Measurements from ENCODE around the gene GPX4.

The GPX4 gene

GRCh38 chr19:1084024-1084868, 19.5 kb upstream of the GPX4 start:
- DNase-seq = no peak

- DNase-seq = no peak
Observed at GRCh38 chr19:1085053-1085658, 18.6 kb upstream of the GPX4 start.

DNA sequence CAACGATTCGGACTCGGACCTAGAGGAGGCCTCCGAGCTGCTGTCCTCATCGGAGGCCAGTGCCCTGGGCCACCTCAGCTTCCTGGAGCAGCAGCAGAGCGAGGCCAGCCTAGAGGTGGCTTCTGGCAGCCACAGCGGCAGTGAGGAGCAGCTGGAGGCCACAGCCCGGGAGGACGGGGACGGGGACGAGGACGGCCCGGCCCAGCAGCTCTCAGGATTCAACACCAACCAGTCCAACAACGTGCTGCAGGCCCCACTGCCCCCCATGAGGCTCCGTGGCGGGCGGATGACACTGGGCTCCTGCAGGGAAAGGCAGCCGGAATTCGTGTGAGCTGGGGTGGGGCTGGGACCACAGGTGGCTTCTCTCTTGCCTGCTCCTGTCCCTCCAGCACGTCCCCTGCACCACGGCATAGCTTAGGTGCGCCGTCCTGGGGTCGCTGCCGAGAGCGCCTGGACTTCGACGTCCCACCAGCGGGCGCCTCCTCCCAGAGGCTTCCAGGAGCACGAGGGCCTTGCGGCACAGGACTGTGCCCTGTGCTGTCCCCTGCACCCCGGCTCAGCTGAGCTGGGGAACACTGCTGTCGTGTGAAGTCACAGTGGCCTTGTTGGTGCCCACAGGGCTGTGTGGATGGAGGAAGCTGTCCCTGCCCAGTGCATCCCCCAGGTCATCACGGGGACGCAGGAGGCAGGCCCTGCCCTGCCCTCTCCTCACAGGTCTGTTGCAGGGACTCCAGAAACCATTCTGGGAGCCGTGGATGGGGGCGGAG, 17.9 kb upstream of the GPX4 start:
- DNase-seq = no peak

- no peak for DNase-seq
Observed at GRCh38 chr19:1086613-1087012, 17.2 kb upstream of the GPX4 start.

DNA sequence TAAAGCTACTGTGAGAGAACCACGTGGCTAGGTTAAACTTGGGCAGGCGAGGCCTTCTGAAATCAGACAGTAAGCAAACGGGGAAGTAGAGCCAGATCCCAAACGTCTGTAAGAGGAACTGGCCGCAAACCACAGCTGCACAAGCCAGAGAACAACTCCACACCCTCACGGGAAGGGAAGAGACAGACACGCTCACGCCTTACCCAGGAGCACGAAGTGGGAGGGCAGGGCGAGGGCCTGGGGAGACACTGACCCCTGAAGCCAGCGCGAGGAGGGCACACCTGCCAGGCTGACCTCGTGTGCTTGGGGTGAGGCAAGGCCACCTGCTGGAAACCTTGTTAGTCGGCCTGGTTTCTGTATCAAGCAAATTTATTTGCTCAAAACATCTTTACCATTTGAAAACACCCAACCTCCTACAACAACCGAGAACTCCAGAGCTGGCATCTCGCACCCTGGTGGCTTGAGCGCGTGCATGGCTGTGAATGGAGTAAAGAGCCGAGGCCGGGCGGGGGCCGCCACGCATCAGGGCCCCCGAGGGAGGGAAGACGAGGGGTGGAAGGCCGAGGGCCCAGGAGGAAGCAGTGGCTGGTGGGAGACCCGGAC, 15.9 kb upstream of the GPX4 start:
- DNase-seq = peak in 6 of 14 donors; percentile 19 to 50 (median 38)

- DNase-seq = no peak
Observed at GRCh38 chr19:1088416-1089010, 15.3 kb upstream of the GPX4 start.

DNA sequence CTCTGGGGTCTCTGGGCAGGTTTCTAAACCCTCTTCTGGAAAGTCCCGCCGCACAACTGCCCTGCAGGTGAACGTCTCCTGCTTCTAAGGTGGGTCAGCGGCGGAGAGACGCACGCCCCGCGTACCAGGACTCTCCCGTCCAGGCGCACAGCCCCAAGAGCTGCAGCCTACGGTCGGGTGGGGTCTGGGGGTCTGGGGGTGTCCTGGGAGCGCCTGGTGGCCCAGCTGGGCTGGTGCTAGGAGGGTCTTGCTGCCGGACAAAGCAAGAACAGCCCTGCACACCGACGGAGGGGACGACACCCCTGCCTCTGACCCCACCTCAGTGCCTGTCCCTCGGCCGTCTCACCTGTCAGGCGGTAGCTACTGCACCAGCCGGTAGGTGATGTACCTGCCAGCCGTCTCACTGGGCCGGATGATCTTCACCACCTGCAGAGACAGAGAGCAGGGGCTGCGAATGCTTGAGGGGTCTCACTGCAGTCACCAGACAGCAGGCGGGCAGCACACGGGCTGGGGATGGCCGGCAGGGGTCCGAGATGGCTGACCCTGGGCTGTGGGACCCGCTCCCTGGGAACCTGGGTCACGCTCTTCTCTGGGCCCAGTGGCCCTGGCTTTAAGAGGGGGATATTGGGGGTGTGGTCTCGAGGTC, 14.5 kb upstream of the GPX4 start:
- DNase-seq = no peak

DNA sequence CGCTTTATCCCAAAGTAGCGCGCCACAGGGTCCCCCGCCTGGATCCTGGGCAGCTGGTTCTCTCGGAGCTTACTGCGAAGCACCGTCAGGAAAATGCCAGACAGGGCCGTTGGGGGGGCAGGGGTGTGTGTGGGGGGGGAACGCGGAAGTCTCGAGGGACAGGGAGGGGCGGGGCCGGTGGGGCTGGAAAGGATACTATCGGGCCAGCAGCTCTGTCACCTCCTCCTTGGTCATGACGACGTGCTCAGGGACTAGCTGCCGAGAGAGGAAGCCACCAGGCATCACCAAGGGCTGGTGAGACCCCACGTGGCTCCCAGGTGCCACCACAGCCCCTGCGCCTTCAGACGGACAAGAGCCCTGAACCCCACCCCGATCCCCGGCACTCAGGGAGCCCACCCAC, 13.9 kb upstream of the GPX4 start:
- no peak for DNase-seq

GRCh38 chr19:1090731-1091543, 12.9 kb upstream of the GPX4 start:
- DNase-seq = no peak

DNA sequence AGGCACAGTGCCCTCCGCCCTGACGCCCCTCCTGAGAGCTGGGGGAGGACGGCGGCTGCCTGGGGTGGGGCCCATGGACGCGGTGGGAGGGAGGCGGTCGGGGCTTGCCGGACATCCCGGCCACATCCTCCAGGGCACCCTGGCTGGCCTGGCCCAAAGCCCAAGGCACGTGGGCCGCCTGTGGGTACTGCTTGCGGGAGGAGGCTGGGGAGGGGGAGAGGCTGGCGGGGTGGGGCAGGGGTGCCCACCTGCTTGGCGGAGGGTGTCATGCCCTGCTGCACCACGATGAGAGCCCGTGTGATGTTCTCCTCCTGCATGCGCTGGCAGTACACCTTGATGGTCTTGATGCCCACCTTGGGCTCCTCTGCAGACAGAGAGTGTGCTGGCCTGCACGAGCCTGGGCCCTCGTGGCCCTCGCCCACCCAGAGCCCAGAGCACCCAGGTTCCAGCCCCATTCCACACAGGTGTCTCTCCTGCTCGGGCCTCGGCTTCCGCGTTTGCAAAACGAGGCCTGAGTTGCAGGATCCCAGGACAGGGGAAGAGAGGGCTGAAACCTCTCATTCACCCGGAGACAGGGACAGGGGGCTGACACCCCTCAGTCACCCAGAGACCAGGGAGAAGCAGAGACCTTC, 12.1 kb upstream of the GPX4 start:
- DNase-seq = no peak

DNA sequence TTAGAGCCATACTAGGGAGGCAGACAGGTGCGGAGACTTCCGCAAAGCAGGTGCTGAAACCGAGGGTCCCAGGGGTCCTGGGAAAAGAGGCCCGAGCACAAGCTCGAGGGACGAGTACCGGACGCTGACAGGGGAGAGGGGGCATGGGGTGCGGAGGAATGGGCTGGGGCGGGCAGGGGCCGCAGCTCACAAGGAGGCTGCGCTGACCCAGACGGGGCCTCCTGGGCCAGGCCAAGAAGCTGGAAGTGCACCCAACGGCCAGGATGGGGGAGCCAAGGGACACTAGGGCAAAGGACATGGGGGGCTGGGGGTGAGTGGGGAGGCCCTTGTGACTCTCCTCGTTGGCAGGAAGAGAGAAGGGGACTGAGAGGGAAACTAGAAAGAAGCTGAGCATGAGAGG, 10.5 kb upstream of the GPX4 start:
- no peak for DNase-seq

DNA sequence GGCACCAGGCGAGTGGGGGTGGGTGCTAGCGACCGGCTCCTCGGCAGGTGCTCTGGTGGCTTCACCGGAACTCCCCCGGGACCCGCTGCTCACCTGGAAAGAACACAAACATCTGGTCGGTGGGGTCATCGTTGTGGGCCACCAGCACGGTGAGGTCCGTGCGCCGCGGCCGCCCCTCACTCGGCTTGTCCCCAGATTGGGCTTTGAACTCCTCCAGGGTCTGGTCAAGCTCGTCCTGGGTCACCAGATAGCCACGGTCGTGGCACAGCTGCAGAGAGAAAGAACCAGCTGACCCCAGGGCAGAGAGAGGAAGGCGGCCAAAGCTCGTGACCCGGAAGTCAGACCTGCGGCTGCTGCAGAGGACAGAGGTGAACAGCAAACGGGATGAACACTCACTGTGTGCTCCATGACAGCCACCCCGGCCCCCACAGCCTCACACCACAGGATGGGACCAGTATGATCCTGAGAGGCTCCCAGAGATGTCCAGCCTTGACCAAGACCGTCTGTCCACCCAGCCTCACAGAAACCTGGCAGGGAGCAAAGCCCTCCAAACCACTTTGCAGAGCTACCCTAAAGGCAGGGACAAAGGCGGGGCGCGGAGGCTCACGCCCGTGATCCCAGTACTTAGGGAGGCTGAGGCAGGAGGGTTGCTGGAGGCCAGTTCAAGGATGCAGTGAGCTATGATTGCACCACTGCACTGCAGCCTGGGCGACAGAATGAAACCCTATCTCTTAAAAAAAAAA, 9.8 kb upstream of the GPX4 start:
- no peak for DNase-seq

GRCh38 chr19:1094655-1094977, 9.2 kb upstream of the GPX4 start:
- no peak for DNase-seq

GRCh38 chr19:1094978-1095701, 8.7 kb upstream of the GPX4 start, which contains the start of gene POLR2E:
Gene POLR2E (minus strand): TSS chr19:1095375. CDS start chr19:1095315, 60 bp downstream.
- peak; percentile 88 to 99 (median 96) for DNase-seq

GRCh38 chr19:1097810-1098176, 6.0 kb upstream of the GPX4 start:
- no peak for DNase-seq

DNA sequence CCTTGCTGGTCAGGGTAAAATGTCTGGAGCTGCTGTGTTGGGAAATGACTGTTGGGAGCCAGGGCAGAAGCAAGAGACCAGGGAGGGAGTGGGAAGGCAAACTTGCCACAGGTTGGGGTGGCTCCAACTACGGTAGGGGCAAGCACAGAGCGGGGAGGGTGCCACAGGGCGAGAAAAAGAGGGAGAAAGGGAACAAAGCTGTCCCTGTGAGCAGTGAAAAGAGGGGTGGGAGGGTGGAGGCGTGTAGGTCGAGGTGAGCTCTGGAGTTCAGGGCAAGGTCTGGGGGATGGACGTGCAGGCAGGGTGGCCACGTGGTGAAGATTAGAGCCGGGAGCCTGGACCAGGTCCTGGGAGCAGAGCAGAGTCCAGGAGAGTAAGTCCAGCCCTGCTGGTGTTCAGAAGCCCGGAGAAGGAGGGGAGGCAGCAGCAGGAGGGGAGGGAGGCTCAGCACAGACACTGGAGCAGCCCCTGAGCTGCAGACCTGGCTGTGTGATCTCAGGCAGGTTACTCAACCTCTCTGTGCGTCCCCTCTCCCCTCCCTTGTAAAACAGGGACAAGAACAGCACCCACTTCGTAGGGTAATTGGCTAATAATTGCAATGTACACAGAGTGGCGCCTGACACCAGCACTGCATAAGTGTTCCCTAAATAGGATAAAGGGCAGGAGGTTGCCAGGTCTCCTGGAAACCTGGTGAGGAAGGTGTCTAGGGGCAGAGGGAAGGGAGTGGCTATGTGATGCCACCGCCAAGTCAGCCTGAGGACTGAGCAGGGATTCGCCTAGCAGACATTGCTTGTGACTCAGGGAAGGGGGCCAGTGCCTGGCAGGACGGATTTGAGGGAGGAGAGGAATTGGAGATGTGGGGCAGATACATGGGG, 5.4 kb upstream of the GPX4 start:
- DNase-seq = no peak

DNA sequence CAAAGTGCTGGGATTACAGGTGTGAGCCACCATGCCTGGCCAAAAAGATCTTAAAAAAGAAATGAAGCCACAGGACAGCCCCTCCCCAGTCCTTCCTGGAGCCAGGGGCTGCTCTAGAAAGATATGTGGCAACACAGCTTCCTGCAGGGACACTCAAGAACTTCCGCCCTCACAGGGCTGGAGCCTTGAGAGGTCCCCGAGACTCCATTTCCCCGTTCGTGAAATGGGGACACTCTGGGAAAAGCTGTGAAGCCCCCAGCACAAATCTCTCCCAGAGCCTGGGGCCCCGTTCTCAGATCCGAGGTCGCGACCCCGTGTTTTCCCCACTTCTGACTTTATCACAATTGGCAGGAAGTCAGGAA, 2.5 kb upstream of the GPX4 start:
- peak in 3 of 14 donors; percentile 38 to 66 (median 64) for DNase-seq

DNA sequence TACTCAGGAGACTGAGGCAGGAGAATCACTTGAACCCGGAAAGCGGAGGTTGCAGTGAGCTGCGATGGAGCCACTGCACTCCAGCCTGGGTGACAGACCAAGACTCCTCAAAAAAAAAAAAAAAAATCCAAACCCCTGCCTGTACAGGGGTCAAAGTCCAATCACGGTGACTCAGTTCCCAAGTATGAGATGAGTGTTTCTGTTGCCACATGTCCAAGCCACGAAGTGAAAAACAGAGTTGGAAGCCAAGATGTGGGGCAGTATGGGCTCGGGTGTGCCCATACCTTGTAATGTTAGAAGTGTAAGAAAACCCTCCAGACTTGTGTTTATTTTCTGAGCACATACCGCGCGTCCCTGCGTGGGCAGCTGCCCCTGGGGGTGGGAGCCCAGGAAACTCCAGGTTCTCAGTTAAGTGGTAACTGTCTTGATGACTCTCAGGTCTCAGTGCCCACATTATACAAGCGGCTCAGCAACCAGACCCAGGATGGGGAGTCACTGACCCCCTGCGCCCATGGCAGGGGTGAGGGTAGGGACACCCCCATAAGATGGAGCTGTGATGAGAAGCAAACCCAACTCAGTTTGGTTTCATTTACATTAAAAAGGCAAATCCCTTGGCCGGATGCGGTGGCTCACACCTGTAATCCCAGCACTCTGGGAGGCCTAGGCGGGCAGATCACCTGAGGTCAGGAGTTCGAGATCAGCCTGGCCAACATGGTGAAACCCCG, 1.2 kb upstream of the GPX4 start:
- peak in 1 of 14 donors; percentile 15 for DNase-seq

Data from C1 segment of cervical spinal cord (tissue), 14 donors.